Natural killer cell (primary cell): ENCODE data around the gene MFSD11. TPM values are rescaled to one million over a fixed set of nuclear protein-coding genes. Genes with fewer than 3 reads are reported as not detected.
"Not testable (repeated sequence)": the region's sequence is repeated elsewhere in the genome, so short reads cannot be mapped to it uniquely, and the experiment has no call there.

ENCODE experiments used
- ATAC-seq, 3 donors: fragments of 150-1000 bp in 2 of 3; fragments of 200-7000 bp in 1 of 3; cut with Tn5 transposase; 1 replicate in 1 of 3; 2 replicates in 2 of 3; pipeline ENCODE4 v1.10.0; 2021; ENCODE audit warnings: mild to moderate bottlenecking in 2 of 3, moderate library complexity in 2 of 3
- DNase-seq, 2 donors: peaks; one replicate each; pipeline versions ENCODE4 v3.0.0 to v3.0.0-alpha.2; 2013 to 2021; ENCODE audit warnings: mixed read lengths in 1 of 2
- H3K27ac ChIP-seq: one replicate; pipeline ENCODE4 v1.5.1; 2013; ENCODE audit warnings: mild to moderate bottlenecking, low read length
- H3K27me3 ChIP-seq: one replicate; pipeline ENCODE4 v1.6.1; 2013; ENCODE audit warnings: low read length; ENCODE audit not compliant: control insufficient read depth, insufficient read depth
- H3K36me3 ChIP-seq: one replicate; pipeline ENCODE4 v1.6.1; 2013; ENCODE audit warnings: low read length; ENCODE audit not compliant: control insufficient read depth, insufficient read depth
- H3K4me1 ChIP-seq: one replicate; pipeline ENCODE4 v1.6.1; 2013; ENCODE audit warnings: low read length; ENCODE audit not compliant: control insufficient read depth, insufficient read depth
- H3K4me3 ChIP-seq: one replicate; pipeline ENCODE4 v1.5.1; 2013; ENCODE audit warnings: low read length
- H3K9me3 ChIP-seq: one replicate; pipeline ENCODE4 v1.6.1; 2013; ENCODE audit warnings: low read length; ENCODE audit not compliant: control insufficient read depth, insufficient read depth
- H3K27ac Mint-ChIP-seq, 2 donors: one replicate each; pipeline ENCODE4 v1.8.0; 2022; ENCODE audit warnings: mild to moderate bottlenecking in 2 of 2, mixed read lengths in 2 of 2, moderate library complexity in 1 of 2
- H3K27me3 Mint-ChIP-seq, 2 donors: one replicate each; pipeline ENCODE4 v1.8.0; 2022; ENCODE audit warnings: low read depth in 2 of 2, mixed read lengths in 2 of 2
- H3K36me3 Mint-ChIP-seq: one replicate; pipeline ENCODE4 v1.8.0; 2022; ENCODE audit warnings: mixed read lengths
- H3K4me1 Mint-ChIP-seq, 2 donors: one replicate each; pipeline ENCODE4 v1.8.0; 2022; ENCODE audit warnings: mixed read lengths in 2 of 2
- H3K4me3 Mint-ChIP-seq: one replicate; pipeline ENCODE4 v1.8.0; 2022; ENCODE audit warnings: mild to moderate bottlenecking, moderate library complexity, mixed read lengths
- H3K9me3 Mint-ChIP-seq, 2 donors: one replicate each; pipeline ENCODE4 v1.8.0; 2022; ENCODE audit warnings: mixed read lengths in 2 of 2
- WGBS: methylation state at CpG from one replicate; pipeline ENCODE4 v1.1.7; 2013; ENCODE audit warnings: missing lambda C conversion rate; ENCODE audit not compliant: insufficient coverage; 5-methylcytosine and 5-hydroxymethylcytosine counted together
- intact Hi-C: fragments of 100-400 bp; cut with micrococcal nuclease; formaldehyde crosslinking; loops from one replicate; pipeline ENCODE4 v1.14.2; 2022
- total RNA-seq, 4 donors: library from RNA; stranded (reverse); fragments of 120-200 nt in 1 of 4; gene quantifications; one replicate each; pipeline versions ENCODE4 v1.2.3 to v1.2.4, GENCODE V29; 2013 to 2022
- TF ChIP-seq, protein P1 (sequence below): fragments of 200-600 bp; IDR thresholded peaks from one replicate; pipeline ENCODE4 v1.8.0; 2022; ENCODE audit warnings: antibody characterized with exemption

Gene MFSD11
- total RNA-seq, 3 donors from 2014 or later (not counting 1 experiment from before 2014, with no cell fraction given) = 32.7 to 44.0 (median 33.9) TPM

DNA sequence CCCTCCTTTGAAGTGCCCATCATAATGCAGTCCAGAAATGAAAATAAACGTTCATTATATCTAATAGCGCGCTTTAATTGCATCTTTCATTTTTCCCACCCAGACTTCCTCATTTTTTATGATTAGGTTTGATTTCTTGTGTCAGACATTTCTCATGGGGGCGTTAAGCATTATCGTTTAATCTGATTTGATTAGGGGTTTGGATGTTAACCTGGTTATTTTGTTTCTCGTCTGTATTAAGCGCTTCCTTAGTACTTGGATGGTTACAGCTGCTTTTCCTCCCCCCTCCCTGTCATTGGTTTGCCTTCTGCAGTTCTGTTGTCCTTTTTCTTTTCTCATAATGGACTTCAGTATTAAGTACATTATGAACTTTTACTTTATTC lies 540 bp downstream of the MFSD11 start:
- Mint-ChIP-seq H3K4me3 (peak overlapping the region; percentile 96), H3K4me1 (peaks cover 47 to 48% of the 10 kb centered on the region in 2 donors), H3K27ac (peak overlapping the region; percentile 99), H3K27me3 (no peaks in the 10 kb centered on the region), H3K36me3 (peaks cover 30% of the 10 kb centered on the region), H3K9me3 (no peaks in the 10 kb centered on the region)
- Histone ChIP-seq H3K27me3 (no peaks in the 10 kb centered on the region), H3K27ac (peak overlapping the region; percentile 98), H3K4me3 (peak overlapping the region; percentile 81), H3K36me3 (peaks cover 37% of the 10 kb centered on the region), H3K4me1 (peaks cover 23% of the 10 kb centered on the region), H3K9me3 (no peaks in the 10 kb centered on the region)
- no peak for ATAC-seq
- TF ChIP-seq, protein P1, sequence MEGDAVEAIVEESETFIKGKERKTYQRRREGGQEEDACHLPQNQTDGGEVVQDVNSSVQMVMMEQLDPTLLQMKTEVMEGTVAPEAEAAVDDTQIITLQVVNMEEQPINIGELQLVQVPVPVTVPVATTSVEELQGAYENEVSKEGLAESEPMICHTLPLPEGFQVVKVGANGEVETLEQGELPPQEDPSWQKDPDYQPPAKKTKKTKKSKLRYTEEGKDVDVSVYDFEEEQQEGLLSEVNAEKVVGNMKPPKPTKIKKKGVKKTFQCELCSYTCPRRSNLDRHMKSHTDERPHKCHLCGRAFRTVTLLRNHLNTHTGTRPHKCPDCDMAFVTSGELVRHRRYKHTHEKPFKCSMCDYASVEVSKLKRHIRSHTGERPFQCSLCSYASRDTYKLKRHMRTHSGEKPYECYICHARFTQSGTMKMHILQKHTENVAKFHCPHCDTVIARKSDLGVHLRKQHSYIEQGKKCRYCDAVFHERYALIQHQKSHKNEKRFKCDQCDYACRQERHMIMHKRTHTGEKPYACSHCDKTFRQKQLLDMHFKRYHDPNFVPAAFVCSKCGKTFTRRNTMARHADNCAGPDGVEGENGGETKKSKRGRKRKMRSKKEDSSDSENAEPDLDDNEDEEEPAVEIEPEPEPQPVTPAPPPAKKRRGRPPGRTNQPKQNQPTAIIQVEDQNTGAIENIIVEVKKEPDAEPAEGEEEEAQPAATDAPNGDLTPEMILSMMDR = no peak
- intact Hi-C loops = loop anchor here (10.0 kb wide), 1 partner anchor 474 kb away; the partner anchor contains the start of gene UBALD2
- peak in 1 of 2 donors; percentile 37 for DNase-seq
- 11% methylated on average over 3 of the region's 7 CpGs for WGBS

DNA sequence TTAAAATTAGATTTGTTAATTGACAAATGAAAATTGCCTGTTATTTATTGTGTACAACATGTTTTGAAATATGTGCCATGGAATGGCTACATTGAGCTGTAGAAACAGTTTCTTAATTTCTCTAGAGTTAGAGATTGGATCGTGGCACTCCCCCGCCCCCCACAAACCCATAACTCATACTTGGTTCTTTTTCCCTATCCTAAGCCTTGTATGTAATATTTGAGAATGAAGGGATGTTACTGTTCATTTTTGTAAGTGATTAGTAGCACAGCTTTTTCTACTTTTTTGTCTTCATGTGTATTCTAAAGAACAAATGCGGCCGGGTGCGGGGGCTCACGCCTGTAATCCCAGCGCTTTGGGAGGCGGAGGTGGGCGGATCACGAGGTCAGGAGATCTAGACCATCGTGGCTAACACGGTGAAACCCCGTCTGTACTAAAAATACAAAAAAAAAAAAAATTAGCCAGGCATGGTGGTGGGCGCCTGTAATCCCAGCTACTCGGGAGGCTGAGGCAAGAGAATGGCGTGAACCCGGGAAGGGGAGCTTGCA lies 1.7 kb downstream of the MFSD11 start:
- Mint-ChIP-seq H3K4me1 (peaks cover 36% of the 10 kb centered on the region in 2 donors), H3K36me3 (peaks cover 18% of the 10 kb centered on the region), H3K27ac (peak overlapping the region in 1 of 2 donors; percentile 99)
- not testable (repeated sequence) for H3K27me3 Mint-ChIP-seq, ATAC-seq, H3K4me3 Mint-ChIP-seq, H3K9me3 ChIP-seq, H3K27ac ChIP-seq, DNase-seq, H3K4me3 ChIP-seq, H3K27me3 ChIP-seq, H3K9me3 Mint-ChIP-seq
- Histone ChIP-seq H3K4me1 (peaks cover 19% of the 10 kb centered on the region), H3K36me3 (peaks cover 34% of the 10 kb centered on the region)
- WGBS = 86% methylated on average over 15 of the region's 17 CpGs
- intact Hi-C loops = loop anchor here (10.0 kb wide), 1 partner anchor 475 kb away; the partner anchor contains the start of gene UBALD2

DNA sequence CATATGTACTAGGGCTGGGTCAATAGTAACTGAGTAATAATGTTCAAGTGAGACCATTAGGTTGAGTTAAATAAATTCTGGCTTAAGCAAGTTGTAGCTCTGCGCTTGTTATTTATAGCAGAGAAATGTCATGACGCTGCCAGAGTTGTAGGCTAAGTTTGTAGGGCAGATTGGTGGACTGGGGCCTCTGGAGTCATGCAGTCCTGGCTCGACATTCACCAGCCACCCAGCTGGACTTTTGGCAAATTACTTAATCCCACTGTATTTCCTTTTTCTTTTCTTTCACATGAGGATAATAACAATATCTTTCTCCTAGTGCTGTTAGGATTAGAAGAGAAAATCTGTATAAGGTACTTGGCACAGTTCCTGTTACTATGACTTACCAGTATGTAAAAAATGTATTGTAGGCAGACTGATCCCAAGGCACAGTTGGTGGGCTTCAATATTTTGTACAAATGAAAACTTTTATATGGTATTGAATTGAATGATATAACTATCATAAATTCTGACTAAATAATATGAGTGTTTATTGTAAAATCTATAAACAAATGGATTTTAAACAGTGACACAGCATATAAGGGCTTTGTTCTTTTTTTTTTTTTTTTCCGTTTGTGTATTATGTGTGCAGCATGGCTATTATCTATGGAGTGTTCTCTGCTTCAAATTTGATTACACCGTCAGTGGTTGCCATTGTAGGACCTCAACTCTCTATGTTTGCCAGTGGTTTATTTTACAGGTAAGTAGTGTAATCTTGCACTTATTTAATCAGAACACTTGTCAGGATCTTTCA lies 2.6 kb downstream of the MFSD11 start:
- peaks cover 32% of the 10 kb centered on the region for H3K36me3 ChIP-seq

DNA sequence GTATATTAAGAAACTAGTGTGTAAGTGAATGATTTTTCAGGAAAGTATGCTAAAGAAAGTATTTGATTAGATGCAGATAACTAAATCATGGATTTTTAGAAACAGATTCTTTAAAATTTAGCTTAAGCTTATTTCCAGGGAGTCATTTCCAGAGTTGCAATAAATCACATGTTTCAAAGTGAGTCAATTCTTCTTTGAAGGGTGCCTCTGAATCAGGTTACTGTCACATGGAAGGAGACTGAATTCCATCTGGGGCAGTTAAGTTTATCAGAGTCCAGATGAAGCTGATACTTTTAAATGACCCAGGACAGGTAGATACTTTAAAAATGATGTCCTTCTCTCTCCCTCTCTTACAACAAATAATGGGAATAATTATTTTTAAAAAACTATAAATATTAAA lies 5.0 kb downstream of the MFSD11 start:
- no peaks in the 10 kb centered on the region for H3K9me3 Mint-ChIP-seq
- intact Hi-C loops = no loop called here
- Histone ChIP-seq H3K4me1 (peaks cover 11% of the 10 kb centered on the region), H3K36me3 (peaks cover 34% of the 10 kb centered on the region), H3K9me3 (no peaks in the 10 kb centered on the region), H3K27ac (no peak overlapping the region), H3K27me3 (no peaks in the 10 kb centered on the region), H3K4me3 (no peak overlapping the region)
- H3K4me1 Mint-ChIP-seq = peaks cover 13 to 19% of the 10 kb centered on the region in 2 donors
- no peak overlapping the region for H3K27ac Mint-ChIP-seq
- no peak for ATAC-seq
- peaks cover 5% of the 10 kb centered on the region for H3K36me3 Mint-ChIP-seq
- TF ChIP-seq, protein P1 = no peak
- no peaks in the 10 kb centered on the region for H3K27me3 Mint-ChIP-seq
- H3K4me3 Mint-ChIP-seq = no peak overlapping the region
- DNase-seq = no peak

More for the DNA sequence above, 2.6 kb downstream of the MFSD11 start:
- DNase-seq (no peak), ATAC-seq (no peak)
- H3K9me3 Mint-ChIP-seq = no peaks in the 10 kb centered on the region
- H3K4me1 Mint-ChIP-seq = peaks cover 27% of the 10 kb centered on the region in 2 donors
- no peak overlapping the region for H3K27ac Mint-ChIP-seq
- TF ChIP-seq, protein P1 = no peak
- H3K4me3 Mint-ChIP-seq = no peak overlapping the region
- WGBS = 95% methylated on average over 2 of the region's 5 CpGs
- H3K36me3 Mint-ChIP-seq = peaks cover 10% of the 10 kb centered on the region
- Histone ChIP-seq H3K27ac (no peak overlapping the region), H3K4me3 (no peak overlapping the region), H3K4me1 (peaks cover 18% of the 10 kb centered on the region), H3K9me3 (no peaks in the 10 kb centered on the region), H3K27me3 (no peaks in the 10 kb centered on the region)
- intact Hi-C loops = no loop called here
- H3K27me3 Mint-ChIP-seq = no peaks in the 10 kb centered on the region
